ENCODE results near the gene PREP. TPM values are rescaled to one million over a fixed set of nuclear protein-coding genes. Genes with fewer than 3 reads are reported as not detected.

Gene PREP
- total and polyA plus RNA-seq, 2 experiments from 2014 or later: 27.2 to 30.3 TPM

DNA sequence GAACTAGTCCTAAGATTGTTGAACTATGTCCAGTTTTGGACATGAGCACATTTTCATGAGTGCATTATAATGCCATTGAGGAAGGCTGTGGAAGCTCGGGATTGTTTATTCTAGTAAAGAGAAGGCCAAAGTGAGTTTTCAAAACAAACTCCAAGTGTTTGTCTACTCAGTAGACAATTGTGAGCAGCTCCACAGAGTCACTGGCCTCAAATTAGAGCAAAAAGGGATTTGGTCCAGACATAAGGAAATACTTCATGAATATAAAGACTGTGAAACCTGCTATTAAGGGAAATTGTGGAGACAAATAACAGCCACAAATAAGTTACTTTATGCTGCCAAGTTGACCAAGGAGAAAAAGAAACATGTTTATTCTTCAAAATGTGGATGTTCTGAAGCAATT lies 42.6 kb upstream of the PREP start:
- Histone ChIP-seq H3K9me2 (replicated peaks; ENCODE audit: insufficient read depth) (no peaks in the 10 kb centered on the region), H3K27ac (no peak overlapping the region), H3K9me3 (ENCODE audit: low read depth) (no peaks in the 10 kb centered on the region), H4K20me1 (ENCODE audit: insufficient read depth, poor library complexity, severe bottlenecking) (no peaks in the 10 kb centered on the region), H3K27me3 (no peaks in the 10 kb centered on the region), H3K79me2 (no peaks in the 10 kb centered on the region), H2AFZ (no peak overlapping the region), H3K4me2 (no peak overlapping the region), H3K36me3 (replicated peaks; ENCODE audit: insufficient read depth, low read depth) (no peaks in the 10 kb centered on the region), H3K4me3 (no peak overlapping the region), H3K4me1 (ENCODE audit: insufficient read depth) (no peaks in the 10 kb centered on the region)
- DNase-seq (ENCODE audit: low spot score): no peak
- 46% methylated on average over 1 of the region's 1 CpG for WGBS (ENCODE audit: low lambda C conversion rate, missing lambda C conversion rate)
- TF ChIP-seq EZH2 (IDR thresholded peaks at IDR 0.05; ENCODE audit: borderline replicate concordance) (no peak), EZH2phosphoT487 (IDR thresholded peaks at IDR 0.05; ENCODE audit: low read depth, severe bottlenecking, unreplicated experiment) (no peak)
- TF ChIP-seq, protein P1, sequence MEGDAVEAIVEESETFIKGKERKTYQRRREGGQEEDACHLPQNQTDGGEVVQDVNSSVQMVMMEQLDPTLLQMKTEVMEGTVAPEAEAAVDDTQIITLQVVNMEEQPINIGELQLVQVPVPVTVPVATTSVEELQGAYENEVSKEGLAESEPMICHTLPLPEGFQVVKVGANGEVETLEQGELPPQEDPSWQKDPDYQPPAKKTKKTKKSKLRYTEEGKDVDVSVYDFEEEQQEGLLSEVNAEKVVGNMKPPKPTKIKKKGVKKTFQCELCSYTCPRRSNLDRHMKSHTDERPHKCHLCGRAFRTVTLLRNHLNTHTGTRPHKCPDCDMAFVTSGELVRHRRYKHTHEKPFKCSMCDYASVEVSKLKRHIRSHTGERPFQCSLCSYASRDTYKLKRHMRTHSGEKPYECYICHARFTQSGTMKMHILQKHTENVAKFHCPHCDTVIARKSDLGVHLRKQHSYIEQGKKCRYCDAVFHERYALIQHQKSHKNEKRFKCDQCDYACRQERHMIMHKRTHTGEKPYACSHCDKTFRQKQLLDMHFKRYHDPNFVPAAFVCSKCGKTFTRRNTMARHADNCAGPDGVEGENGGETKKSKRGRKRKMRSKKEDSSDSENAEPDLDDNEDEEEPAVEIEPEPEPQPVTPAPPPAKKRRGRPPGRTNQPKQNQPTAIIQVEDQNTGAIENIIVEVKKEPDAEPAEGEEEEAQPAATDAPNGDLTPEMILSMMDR (IDR thresholded peaks at IDR 0.05; ENCODE audit: poor library complexity): no peak

DNA sequence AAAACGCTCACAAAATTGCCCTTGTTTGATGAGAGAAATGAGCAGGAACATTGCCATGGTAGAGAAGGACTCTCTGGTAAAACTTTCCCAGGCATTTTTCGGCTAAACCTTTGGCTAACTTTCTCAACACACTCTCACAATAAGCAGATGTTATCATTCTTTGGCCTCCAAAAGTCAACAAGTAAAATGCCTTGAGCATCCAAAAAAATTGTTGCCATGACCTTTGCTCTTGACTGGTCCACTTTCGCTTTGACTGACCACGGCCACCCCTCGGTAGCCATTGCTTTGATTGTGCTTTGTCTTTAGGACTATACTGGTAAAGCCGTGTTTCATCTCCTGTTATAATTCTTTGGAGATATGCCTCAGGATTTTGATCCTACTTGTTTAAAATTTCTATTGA lies 41.1 kb upstream of the PREP start:
- TF ChIP-seq EZH2phosphoT487 (IDR thresholded peaks at IDR 0.05; ENCODE audit: low read depth, severe bottlenecking, unreplicated experiment) (no peak), EZH2 (IDR thresholded peaks at IDR 0.05; ENCODE audit: borderline replicate concordance) (no peak)
- TF ChIP-seq, protein P1 (IDR thresholded peaks at IDR 0.05; ENCODE audit: poor library complexity): no peak
- WGBS (ENCODE audit: low lambda C conversion rate, missing lambda C conversion rate): 88% methylated on average over 6 of the region's 6 CpGs
- H3K4me1 ChIP-seq (ENCODE audit: insufficient read depth): no peaks in the 10 kb centered on the region
- no peak overlapping the region for H2AFZ ChIP-seq
- H3K4me2 ChIP-seq: no peak overlapping the region
- no peaks in the 10 kb centered on the region for H3K9me2 ChIP-seq (replicated peaks; ENCODE audit: insufficient read depth)
- H3K9me3 ChIP-seq (ENCODE audit: low read depth): no peaks in the 10 kb centered on the region
- no peaks in the 10 kb centered on the region for H3K79me2 ChIP-seq
- no peak overlapping the region for H3K27ac ChIP-seq
- no peaks in the 10 kb centered on the region for H3K27me3 ChIP-seq
- no peaks in the 10 kb centered on the region for H3K36me3 ChIP-seq (replicated peaks; ENCODE audit: insufficient read depth, low read depth)
- no peak for DNase-seq (ENCODE audit: low spot score)
- H4K20me1 ChIP-seq (ENCODE audit: insufficient read depth, poor library complexity, severe bottlenecking): no peaks in the 10 kb centered on the region
- H3K4me3 ChIP-seq: no peak overlapping the region

DNA sequence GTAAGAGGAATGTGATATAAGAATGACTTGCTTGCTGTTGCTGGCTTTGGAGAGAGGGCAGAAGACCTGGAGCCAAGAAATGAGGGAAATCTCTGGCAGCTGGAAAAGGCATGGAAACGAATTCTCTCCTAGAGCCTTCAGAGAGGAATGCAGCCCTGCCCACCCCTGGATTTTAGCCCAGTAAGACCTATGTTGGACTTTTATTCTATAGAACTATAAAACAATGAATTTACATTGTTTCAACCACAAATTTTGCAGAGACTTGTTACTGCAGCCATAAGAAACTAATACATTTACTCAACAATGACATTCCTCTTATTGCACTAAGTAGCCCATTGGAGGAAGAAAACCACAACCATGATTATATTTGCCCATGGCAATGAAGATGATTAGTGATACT lies 39.5 kb upstream of the PREP start:
- no peaks in the 10 kb centered on the region for H3K27me3 ChIP-seq
- no peak overlapping the region for H2AFZ ChIP-seq
- H4K20me1 ChIP-seq (ENCODE audit: insufficient read depth, poor library complexity, severe bottlenecking): no peaks in the 10 kb centered on the region
- no peak overlapping the region for H3K27ac ChIP-seq
- no peak for DNase-seq (ENCODE audit: low spot score)
- no peaks in the 10 kb centered on the region for H3K36me3 ChIP-seq (replicated peaks; ENCODE audit: insufficient read depth, low read depth)
- TF ChIP-seq EZH2 (IDR thresholded peaks at IDR 0.05; ENCODE audit: borderline replicate concordance) (no peak), EZH2phosphoT487 (IDR thresholded peaks at IDR 0.05; ENCODE audit: low read depth, severe bottlenecking, unreplicated experiment) (no peak)
- TF ChIP-seq, protein P1 (IDR thresholded peaks at IDR 0.05; ENCODE audit: poor library complexity): no peak
- 88% methylated on average over 1 of the region's 1 CpG for WGBS (ENCODE audit: low lambda C conversion rate, missing lambda C conversion rate)
- H3K79me2 ChIP-seq: no peaks in the 10 kb centered on the region
- no peak overlapping the region for H3K4me3 ChIP-seq
- H3K9me3 ChIP-seq (ENCODE audit: low read depth): no peaks in the 10 kb centered on the region
- H3K4me1 ChIP-seq (ENCODE audit: insufficient read depth): no peaks in the 10 kb centered on the region
- no peak overlapping the region for H3K4me2 ChIP-seq
- no peaks in the 10 kb centered on the region for H3K9me2 ChIP-seq (replicated peaks; ENCODE audit: insufficient read depth)

DNA sequence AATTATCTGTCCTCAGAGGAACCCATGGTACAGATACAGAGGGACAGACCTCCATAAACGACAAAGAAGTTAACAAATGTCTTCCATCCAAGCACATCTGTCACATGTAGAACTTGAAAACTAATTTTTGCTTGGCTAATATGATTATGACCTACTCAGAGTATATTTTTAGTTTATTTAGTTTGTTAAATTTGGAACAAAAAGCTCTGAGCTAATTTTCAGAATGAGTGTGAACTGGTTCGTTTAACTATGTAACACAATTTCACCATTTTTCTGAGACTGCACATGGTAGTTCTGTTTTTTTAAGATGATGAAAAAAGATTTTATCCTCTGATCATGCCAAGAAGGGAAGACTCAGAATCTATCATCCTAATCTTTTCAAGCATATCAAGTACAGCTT lies 34.4 kb upstream of the PREP start:
- DNase-seq (ENCODE audit: low spot score): no peak
- Histone ChIP-seq H3K79me2 (no peaks in the 10 kb centered on the region), H3K36me3 (replicated peaks; ENCODE audit: insufficient read depth, low read depth) (no peaks in the 10 kb centered on the region), H3K9me2 (replicated peaks; ENCODE audit: insufficient read depth) (no peaks in the 10 kb centered on the region), H3K4me3 (no peak overlapping the region), H3K4me2 (no peak overlapping the region), H4K20me1 (ENCODE audit: insufficient read depth, poor library complexity, severe bottlenecking) (no peaks in the 10 kb centered on the region), H3K4me1 (ENCODE audit: insufficient read depth) (no peaks in the 10 kb centered on the region), H3K9me3 (ENCODE audit: low read depth) (no peaks in the 10 kb centered on the region), H2AFZ (no peak overlapping the region), H3K27me3 (no peaks in the 10 kb centered on the region), H3K27ac (no peak overlapping the region)
- TF ChIP-seq EZH2phosphoT487 (IDR thresholded peaks at IDR 0.05; ENCODE audit: low read depth, severe bottlenecking, unreplicated experiment): no peak
- TF ChIP-seq, protein P1 (IDR thresholded peaks at IDR 0.05; ENCODE audit: poor library complexity): no peak
- 93% methylated on average over 2 of the region's 2 CpGs for WGBS (ENCODE audit: low lambda C conversion rate, missing lambda C conversion rate)
